NCI-H82 (cell line): Measurements from ENCODE around the gene ADD1.
"Not testable (repeated sequence)": the region's sequence is repeated elsewhere in the genome, so short reads cannot be mapped to it uniquely, and the experiment has no call there.

Experiments used
- DNase-seq: peaks from one replicate; lab custom pipeline; 2025; lab: John Stamatoyannopoulos, UW

ADD1 gene

DNA sequence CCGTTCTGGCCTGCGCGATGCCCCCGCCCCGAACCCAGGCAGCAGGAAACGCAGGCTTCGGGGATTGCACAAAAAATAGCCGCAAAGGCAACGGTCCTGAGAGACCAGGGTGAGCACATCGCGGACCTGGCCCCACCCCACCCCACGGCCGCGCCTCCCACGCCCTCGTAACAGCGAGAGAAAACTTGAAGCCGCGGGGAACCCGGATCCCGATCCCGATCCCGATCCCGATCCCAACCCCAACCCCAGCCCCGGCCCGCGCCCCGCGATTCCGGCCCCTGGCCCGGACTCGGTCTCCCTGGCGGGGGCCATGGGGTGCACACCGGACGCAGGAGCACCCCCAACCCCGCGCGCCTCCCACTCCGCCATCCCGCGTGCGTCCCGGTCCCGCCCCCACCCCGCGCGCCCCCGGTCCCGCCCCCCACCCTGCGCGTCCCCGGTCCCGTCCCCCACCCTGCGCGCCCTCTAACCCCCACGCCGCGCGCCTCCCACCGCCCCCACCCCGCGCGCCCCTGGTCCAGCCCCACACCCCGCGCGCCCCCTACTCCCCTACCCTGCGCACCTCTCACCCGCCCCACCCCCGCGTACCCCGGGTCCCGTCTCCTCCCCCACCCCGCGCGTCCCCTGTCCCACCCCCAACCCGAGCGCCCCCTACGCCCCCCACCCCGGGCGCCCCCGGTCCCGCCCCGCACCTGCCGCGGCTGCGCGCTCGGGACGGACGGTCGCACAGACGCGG is 90.6 kb downstream of the ADD1 start:
- peak; percentile 27 for DNase-seq

DNA sequence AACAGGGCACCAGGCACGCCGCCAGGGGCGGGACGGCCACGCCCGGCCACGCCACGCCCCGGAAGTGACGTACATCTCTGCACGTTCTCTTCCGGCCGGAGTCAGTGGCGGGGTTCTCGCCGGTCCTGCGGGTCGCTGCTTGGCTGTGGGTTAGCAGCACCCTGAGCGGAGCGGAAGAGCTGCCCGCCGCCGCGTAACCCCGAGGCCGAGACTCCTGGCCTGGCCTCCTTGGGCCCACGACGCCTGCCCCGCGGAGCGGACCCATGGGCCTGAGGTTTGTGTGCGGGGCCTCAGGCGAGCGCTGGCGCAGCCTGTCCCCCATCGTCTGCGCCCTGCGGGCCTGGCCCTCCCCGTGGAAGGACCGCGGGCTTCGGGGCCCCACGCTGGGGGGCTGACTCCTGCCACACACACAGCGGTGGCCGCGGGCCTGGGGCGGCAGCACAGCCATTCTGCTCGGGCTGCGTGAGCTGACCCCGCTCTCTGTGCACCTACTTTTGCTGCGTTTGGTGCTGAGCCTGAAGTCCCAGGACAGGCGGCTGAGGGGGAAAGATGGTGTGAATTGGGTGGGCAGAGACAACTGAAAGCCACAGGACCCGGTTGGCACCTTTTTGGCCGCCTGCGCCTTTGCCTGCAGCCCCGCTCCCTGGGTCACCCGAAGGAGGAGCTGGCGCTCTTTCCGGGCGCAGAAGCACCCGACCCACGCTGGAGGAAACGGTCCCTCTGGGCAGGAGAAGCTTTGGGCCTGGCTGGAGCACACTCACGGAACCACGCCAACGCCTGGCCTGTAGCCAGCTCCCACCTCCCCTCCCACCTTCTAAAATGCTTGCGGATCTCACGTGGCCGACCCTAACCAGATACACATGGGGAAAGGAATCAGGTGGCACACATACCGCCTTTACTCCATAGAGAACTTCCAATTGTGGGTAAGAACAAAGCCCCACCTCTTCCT is 91.4 kb downstream of the ADD1 start:
- peak; percentile 90 for DNase-seq

DNA sequence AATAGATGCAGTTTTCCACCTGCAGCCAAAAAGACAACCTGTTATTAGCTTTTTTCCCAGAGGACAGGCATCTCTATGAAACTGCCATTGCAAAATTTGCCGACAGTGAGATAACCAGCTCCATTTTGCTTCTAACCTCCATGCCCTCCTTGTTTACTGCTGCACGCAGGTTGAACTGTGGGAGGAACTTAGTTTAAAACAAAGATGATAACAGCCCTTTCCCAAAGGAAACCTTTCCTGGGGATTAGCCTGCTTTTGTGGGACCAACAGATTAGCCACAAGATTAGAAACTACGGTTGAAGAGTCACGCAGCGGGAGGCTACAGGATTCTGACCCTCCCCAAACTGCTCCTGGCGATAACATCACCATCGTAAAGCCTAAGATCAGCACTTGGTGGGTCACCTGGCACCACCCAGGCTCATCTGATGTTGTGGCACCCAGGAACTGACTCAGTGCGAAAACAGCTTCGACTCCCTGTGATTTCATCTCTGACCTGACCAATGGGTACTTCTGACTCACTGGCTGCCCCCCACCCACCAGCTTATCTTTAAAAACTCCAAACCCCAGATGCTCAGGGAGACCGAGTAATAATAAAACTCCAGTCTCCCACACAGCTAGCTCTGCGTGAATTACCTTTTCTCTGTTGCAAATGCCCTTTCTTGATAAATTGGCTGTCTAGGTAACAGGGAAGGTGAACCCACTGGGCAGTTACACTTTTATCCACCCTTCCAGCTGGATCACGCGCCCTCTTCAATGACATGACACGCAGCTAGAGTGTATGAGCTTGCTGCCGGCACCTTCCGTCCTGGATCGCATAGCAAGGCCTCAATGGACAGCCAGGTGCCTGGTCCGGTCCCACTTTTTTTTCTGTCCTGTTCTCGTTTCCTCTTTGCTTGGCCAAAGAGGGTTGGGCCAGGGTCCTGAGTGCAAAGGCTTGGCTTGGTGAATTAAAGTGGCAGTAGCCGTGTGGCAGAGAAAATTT is 92.4 kb downstream of the ADD1 start:
- DNase-seq, result peak; percentile 51

DNA sequence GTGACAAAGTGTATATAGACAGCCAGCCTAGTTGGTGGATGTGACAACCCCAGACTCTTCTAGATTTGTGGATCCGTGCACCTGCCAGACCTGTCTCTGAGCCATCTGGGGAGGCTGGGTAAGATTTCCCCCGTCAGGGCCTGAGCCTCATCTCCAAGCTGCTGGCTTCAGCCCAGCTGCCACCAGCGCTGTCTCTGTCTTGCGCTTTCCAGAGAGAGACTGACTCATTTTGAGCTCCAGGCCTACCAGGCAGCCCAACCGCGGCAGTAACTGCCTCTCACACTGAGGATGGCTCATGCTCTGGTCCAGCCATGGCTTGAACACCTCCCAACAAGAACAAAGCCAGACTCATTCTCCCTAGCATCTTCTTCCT is 93.1 kb downstream of the ADD1 start:
- peak; percentile 74 for DNase-seq

DNA sequence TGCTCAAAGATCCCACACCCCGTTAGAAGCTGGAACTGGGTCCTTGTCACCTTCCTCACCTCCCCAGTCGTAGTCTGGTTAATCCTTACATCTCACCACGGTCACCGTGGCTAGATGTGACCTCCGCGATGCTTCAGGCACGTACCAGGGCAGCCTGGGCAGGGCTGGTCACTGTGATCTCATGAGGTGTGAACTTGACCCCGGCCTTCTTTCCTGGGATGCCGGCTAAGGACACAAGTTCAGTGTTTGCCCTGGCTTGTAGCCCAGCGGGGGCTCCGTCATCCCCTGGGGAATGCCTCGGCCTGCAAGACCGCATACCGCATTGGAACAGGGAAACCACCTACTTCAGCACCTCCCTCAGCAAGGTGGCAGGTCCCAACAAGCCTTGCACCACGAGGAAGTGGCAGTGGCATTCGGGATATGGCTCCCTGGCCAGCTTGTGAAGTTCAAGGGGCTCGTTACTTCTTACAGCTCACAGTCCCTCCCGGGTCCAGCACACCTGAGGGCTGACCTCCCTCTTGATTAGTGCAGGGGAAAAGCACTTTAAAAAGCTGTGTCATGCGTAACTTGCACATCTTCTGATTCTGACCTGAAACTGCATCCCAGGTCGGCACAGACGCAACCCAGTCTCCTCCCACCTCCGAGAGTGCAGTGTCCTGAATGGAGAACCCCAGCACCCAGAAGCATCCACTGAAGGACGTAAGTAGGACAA is 93.7 kb downstream of the ADD1 start:
- DNase-seq, result no peak

DNA sequence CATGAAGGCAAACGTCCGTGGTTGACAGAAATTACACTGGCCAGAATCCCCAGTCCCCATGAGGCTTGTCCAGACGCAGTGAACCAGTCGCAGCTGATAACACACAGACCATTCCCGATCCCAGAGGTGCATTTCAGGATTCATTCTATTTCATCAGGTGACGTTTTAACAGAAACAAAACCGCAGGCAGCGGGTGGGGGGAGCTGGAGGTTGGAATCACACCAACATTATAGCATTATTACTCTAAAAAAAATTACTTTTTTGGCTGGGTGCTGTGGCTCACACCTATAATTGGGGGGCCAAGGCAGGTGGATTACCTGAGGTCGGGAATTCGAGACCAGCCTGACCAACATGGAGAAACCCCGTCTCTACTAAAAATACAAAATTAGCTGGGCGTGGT is 94.3 kb downstream of the ADD1 start:
- DNase-seq, result no peak

GRCh38 chr4:2938411-2938810 is 94.8 kb downstream of the ADD1 start:
- not testable (repeated sequence) for DNase-seq

- no peak for DNase-seq
These were observed 95.3 kb downstream of the ADD1 start for GRCh38 chr4:2938906-2939305.

DNA sequence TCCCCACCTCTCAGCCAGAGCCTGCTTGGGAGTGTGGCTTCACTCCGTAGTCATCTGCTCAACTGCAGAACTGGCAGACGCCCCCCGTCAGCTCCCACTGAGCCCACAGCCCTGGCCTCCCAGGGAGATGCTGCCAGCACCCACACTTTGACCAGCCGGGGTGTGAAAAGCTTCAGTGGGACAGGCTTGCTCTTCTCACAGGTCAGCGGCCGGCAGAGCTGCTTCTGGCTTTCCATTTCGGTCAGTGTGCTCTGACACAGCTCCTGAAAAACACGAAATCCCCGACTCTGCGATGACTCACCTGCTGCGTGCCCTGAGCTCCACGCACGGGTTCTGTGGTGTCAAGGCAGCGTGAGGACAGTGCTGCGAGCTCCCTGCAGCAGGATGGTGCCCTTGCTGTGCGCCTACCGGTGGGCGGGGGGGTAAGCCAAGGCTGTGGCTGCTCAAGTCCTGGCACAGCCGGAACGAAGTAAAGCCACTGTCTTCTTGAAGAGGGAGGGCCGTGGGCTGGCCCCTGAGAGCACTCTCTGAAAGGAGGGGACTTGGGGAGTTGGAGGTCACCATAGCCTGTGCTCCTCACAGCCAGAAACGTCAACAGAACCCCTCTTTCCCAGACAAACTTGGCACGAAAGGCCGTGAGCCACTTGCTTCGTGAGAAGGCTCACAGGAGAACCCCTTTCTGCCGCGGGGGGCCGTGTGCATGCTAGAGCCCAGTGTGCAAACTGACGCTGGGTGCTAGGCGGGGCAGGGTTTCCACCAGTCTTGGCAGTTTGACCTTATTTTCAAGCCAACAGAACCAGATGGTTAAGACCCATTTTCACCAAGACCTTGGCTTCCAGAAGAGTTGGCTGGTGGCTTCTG is 96.0 kb downstream of the ADD1 start:
- no peak for DNase-seq

- DNase-seq, result no peak
These were observed 96.9 kb downstream of the ADD1 start for GRCh38 chr4:2940267-2941137.

GRCh38 chr4:2941138-2942036 is 97.7 kb downstream of the ADD1 start:
- DNase-seq, result no peak

DNA sequence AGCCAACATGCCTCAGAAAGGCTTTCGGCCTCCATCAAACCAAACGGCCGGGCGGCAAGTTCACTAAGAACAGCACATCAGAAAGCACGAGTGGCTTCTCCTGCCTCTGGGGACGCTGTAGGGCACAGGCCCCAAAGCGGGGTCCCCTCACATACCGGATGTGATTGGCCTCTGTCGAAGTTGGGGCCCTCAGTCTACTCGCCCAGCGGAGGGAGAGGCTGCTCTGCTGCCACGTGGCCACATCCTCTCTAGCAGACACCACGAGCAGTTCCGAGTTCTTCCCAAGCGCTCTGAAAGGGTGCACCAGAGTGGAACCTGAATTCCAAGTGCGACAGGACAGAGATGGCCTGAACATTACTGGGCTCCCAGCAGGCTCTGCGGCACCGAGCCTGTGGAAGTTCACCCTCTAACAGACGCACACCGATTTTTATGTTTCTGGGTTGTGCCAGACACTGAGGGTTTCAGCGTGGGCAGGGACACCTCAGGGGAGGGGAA is 98.4 kb downstream of the ADD1 start:
- DNase-seq, result no peak

DNA sequence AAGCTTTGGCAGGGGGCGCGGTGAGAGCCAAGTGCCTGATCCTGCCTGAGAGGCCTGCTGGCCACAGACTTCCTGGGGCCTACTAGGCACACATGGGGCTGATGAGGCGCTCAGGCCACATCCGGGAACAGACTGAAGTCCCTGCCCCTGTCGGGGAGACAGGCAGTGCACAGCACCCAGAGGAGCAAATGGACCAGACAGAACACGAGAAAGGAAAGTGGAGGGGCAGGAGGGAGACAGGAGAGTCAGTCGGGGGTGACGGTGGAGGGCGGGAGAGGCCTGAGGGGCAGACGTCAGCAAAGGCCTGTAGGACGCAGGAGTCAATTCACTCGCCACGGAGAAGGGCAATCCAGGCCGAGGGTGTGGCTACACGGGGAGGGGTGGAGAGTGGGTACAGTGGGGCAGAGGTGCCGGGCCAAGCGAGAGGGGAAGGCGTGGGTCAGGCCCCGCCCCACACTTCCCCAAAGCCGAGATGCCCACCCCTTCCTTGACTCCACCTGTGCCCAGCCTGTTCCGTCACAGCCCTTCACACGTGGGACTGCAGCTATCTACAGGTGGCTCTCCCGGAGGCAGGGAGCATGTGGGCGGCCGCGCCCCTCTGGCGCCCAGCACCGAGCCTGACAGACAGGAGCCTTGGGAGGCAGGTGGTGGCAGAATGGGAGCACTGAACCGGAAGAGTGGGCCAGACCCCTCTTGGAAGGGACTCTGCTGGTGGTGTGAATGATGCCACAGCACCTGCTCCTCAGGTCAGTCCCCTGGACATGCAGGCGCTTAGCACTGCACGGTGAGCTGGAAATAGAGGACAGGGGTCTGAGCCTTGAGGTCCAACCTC is 99.1 kb downstream of the ADD1 start:
- DNase-seq, result no peak

DNA sequence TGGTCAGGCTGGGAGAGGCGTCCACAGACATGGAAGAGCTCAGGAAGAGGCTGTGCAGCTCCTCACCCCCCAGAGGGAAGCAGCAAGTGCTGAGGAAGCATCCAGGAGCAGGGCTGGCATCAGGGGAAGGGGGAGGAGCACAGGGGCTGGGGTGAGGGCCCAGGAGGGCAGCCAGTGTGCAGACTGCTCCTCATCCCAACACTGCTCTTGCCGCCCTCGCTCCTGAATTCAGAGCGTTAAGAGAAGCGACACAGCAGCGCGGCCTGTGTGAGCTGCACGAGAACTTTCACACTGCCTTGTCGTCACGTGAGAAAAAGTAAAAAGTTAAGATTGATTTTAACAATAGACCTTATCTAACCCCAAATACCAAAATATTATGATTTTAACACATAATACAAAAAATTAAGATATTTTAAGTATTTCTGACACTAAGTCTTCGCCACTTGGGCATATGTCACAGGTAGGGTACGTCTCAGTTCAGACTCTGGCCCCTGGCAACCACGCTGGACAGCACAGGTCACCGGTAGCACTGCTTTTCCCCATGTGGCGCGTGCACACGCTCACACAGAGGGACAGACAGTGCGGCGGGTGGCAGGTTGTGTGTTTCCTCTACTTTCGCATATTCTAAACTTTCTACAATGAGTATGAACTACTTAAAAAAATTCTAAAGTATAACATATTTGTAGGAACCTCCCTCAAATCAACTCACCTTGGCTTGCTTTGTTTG is 99.9 kb downstream of the ADD1 start:
- DNase-seq, result no peak

DNA sequence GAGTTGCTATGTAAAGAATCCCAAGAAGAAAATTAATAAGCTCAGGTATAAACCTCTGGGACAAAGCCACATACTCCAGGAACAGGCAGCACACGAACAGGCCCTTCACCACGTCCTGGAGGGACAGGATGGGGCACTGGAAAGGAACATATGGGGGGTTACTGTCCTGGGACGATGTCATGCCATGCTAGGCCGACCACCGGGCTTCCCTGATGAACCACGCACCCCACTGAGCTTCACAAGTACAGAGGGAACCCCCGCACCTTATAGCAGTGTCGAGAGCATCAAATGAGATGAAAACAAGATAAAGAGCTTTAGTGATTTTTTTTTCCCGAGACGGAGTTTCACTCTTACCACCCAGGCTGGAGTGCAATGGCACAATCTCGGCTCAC is 100.4 kb downstream of the ADD1 start:
- DNase-seq, result no peak
